Naive thymus-derived CD4-positive, alpha-beta T cell (primary cell): ENCODE results near the gene NTM. TPM values are rescaled to one million over a fixed set of nuclear protein-coding genes. Genes with fewer than 3 reads are reported as not detected.
A peak's percentile ranks its signal among the peaks of the same experiment; 100 is the strongest.

Source experiments
- ATAC-seq: fragments of 150-1000 bp; cut with Tn5 transposase; 2 replicates; pipeline ENCODE4 v1.10.0; 2021; ENCODE audit warnings: mild to moderate bottlenecking, moderate library complexity
- CTCF ChIA-PET: fragments of 350-600 bp; sonication (Branson Sonifier 250); formaldehyde crosslinking; loops from one replicate; lab custom pipeline; 2021; ENCODE audit warnings: antibody characterized with exemption; lab: Charles Lee
- POLR2A ChIA-PET: fragments of 350-600 bp; sonication (Branson Sonifier 250); formaldehyde crosslinking; loops from one replicate; lab custom pipeline; 2021; ENCODE audit warnings: antibody characterized with exemption, inconsistent platforms; lab: Charles Lee
- DNase-seq, 9 donors: peaks; one replicate each; pipeline versions ENCODE4 v3.0.0 to v3.0.0-alpha.2; 2020 to 2022; ENCODE audit warnings: mixed read lengths in 1 of 9
- H3K27ac ChIP-seq: one replicate; pipeline ENCODE4 v1.7.0; 2013; ENCODE audit warnings: mild to moderate bottlenecking, low read depth, low read length, moderate library complexity
- H3K27me3 ChIP-seq, 2 donors: one replicate each; pipeline ENCODE4 v1.7.0; 2013; ENCODE audit warnings: low read length in 2 of 2, mild to moderate bottlenecking in 2 of 2, moderate library complexity in 2 of 2; ENCODE audit not compliant: control insufficient read depth in 2 of 2, insufficient read depth in 2 of 2
- H3K36me3 ChIP-seq, 3 experiments: 1 replicate in 2 of 3; 2 replicates in 1 of 3; pipeline ENCODE4 v1.7.0; 2013; ENCODE audit warnings: low read length in 3 of 3, mild to moderate bottlenecking in 3 of 3, moderate library complexity in 1 of 3; ENCODE audit not compliant: insufficient read depth in 3 of 3, control insufficient read depth in 2 of 3
- H3K4me1 ChIP-seq, 2 donors: one replicate each; pipeline ENCODE4 v1.7.0; 2013; ENCODE audit warnings: low read length in 2 of 2, mild to moderate bottlenecking in 2 of 2, moderate library complexity in 1 of 2; ENCODE audit not compliant: control insufficient read depth in 2 of 2, insufficient read depth in 2 of 2
- H3K4me3 ChIP-seq: 2 replicates; pipeline ENCODE4 v1.7.0; 2013; ENCODE audit warnings: mild to moderate bottlenecking, low read length
- H3K9me3 ChIP-seq, 3 experiments: 1 replicate in 2 of 3; 2 replicates in 1 of 3; pipeline ENCODE4 v1.7.0; 2013; ENCODE audit warnings: low read length in 3 of 3; ENCODE audit not compliant: control insufficient read depth in 2 of 3
- H3K27ac Mint-ChIP-seq, 9 donors: one replicate each; pipeline ENCODE4 v1.8.0; 2020 to 2022; ENCODE audit warnings: mixed read lengths in 9 of 9, mild to moderate bottlenecking in 8 of 9, moderate library complexity in 5 of 9, inconsistent platforms in 2 of 9
- H3K27me3 Mint-ChIP-seq, 5 donors: one replicate each; pipeline ENCODE4 v1.8.0; 2021 to 2022; ENCODE audit warnings: mixed read lengths in 5 of 5, mild to moderate bottlenecking in 1 of 5
- H3K36me3 Mint-ChIP-seq, 5 donors: one replicate each; pipeline ENCODE4 v1.8.0; 2020 to 2022; ENCODE audit warnings: mixed read lengths in 5 of 5, mild to moderate bottlenecking in 3 of 5, inconsistent platforms in 1 of 5
- H3K4me1 Mint-ChIP-seq, 7 donors: one replicate each; pipeline ENCODE4 v1.8.0; 2020 to 2022; ENCODE audit warnings: mixed read lengths in 7 of 7, mild to moderate bottlenecking in 3 of 7, inconsistent platforms in 1 of 7
- H3K4me3 Mint-ChIP-seq, 10 donors: one replicate each; pipeline ENCODE4 v1.8.0; 2020 to 2022; ENCODE audit warnings: mild to moderate bottlenecking in 10 of 10, mixed read lengths in 10 of 10, moderate library complexity in 6 of 10, inconsistent platforms in 2 of 10
- H3K9me3 Mint-ChIP-seq, 11 donors: one replicate each; pipeline ENCODE4 v1.8.0; 2020 to 2022; ENCODE audit warnings: mixed read lengths in 11 of 11, mild to moderate bottlenecking in 4 of 11, inconsistent platforms in 1 of 11, moderate library complexity in 1 of 11
- intact Hi-C, 2 donors: fragments of 100-400 bp; cut with micrococcal nuclease; formaldehyde crosslinking; loops; one replicate each; pipeline ENCODE4 v1.15.1; 2023
- polyA plus RNA-seq, 2 donors: library from polyadenylated mRNA; unstranded; fragments of 300-500 nt; fragmentation: Illumina TruSeq; gene quantifications; one replicate each; pipeline ENCODE4 v1.2.3, GENCODE V29; 2021
- total RNA-seq, 6 experiments: library from RNA in 5 of 6; stranded (reverse) in 5 of 6; gene quantifications; 1 replicate in 5 of 6; 2 replicates in 1 of 6; pipeline ENCODE4 v1.2.3 and lab custom pipeline; 2021 to 2026

NTM gene
- total and polyA plus RNA-seq, 7 experiments from 2014 or later: not detected

- H3K4me3 ChIP-seq: no peak overlapping the region
- no peaks in the 10 kb centered on the region for H3K36me3 Mint-ChIP-seq
- CTCF ChIA-PET: no interaction called here
- peaks cover 0 to 2% (median 0%) of the 10 kb centered on the region in 7 donors for H3K4me1 Mint-ChIP-seq
- no peak overlapping the region for H3K4me3 Mint-ChIP-seq
- intact Hi-C loops: no loop called here
- peaks cover 0 to 18% (median 6%) of the 10 kb centered on the region in 5 donors for H3K27me3 Mint-ChIP-seq
- H3K27ac ChIP-seq: no peak overlapping the region
- no peaks in the 10 kb centered on the region for H3K27me3 ChIP-seq
- no peak for ATAC-seq
- no peak overlapping the region for H3K27ac Mint-ChIP-seq
- H3K9me3 ChIP-seq: no peaks in the 10 kb centered on the region
- POLR2A ChIA-PET: no interaction called here
- DNase-seq: no peak
- no peaks in the 10 kb centered on the region for H3K36me3 ChIP-seq
- H3K9me3 Mint-ChIP-seq: peaks cover 0 to 5% (median 0%) of the 10 kb centered on the region in 11 donors
- no peaks in the 10 kb centered on the region for H3K4me1 ChIP-seq
These were observed 366.9 kb downstream of the NTM start for GRCh38 chr11:131737357-131737756.

DNA sequence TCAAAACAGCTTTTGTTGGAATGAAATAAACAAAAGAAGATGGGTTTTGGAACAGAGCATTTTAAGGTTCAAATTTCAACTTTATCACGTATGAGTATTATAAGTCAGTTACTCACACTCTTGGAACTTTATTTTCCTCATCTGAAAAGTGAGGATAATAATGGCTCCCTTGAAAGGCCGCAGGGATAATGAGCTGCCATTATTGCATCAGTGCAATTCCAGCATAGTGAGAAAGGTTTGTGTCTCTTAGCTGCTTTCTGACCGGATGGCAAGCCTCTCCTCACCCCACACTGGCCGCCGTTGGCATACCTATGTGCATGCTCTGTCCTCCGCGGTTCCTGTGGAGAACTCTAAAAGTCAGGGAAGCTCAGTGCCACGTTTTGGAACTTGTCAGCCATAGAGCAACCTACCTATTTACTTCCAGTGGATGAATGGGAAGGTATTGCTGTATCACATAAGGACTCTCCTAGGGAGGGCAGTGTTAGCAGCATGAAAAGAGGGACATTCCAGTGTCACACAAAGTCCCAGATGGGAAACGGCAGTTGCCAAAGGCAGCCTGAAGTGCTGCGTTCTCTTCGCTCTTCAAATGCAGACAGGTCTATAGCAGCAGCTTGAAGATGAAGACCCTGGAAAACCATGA is 368.9 kb downstream of the NTM start:
- ChIA-PET POLR2A (no interaction called here), CTCF (no interaction called here)
- Mint-ChIP-seq H3K9me3 (peaks cover 0 to 5% (median 0%) of the 10 kb centered on the region in 11 donors), H3K27ac (no peak overlapping the region), H3K4me1 (peaks cover 0 to 2% (median 0%) of the 10 kb centered on the region in 7 donors), H3K36me3 (no peaks in the 10 kb centered on the region), H3K27me3 (peaks cover 0 to 17% (median 6%) of the 10 kb centered on the region in 5 donors), H3K4me3 (no peak overlapping the region)
- no peak for ATAC-seq
- Histone ChIP-seq H3K27me3 (no peaks in the 10 kb centered on the region), H3K4me1 (no peaks in the 10 kb centered on the region), H3K4me3 (no peak overlapping the region), H3K9me3 (no peaks in the 10 kb centered on the region), H3K27ac (no peak overlapping the region), H3K36me3 (no peaks in the 10 kb centered on the region)
- intact Hi-C loops: no loop called here
- no peak for DNase-seq

DNA sequence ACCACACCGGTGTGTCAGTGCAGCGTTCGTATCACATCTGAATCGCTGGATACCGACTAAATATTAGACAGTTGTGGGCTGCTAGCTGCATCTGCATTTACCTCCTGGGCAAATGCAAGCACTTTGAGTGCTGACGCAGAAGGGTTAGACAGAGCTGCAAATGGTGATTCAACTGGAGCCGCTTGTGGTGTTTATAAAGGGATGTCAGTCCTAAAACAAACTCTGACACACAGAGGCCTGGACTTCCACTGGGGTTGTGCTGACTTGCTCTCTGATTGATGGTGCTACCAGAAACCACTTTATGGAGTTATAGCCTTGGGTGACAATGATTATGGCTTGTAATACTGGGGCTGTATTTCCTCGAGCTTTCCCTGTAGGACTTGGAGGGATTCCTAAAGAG is 374.4 kb downstream of the NTM start:
- no peaks in the 10 kb centered on the region for H3K9me3 ChIP-seq
- H3K4me1 ChIP-seq: no peaks in the 10 kb centered on the region
- CTCF ChIA-PET: no interaction called here
- Mint-ChIP-seq H3K36me3 (no peaks in the 10 kb centered on the region), H3K27me3 (peaks cover 0 to 15% (median 11%) of the 10 kb centered on the region in 5 donors), H3K4me1 (peaks cover 0 to 1% (median 0%) of the 10 kb centered on the region in 7 donors), H3K27ac (no peak overlapping the region), H3K9me3 (peaks cover 0 to 3% (median 0%) of the 10 kb centered on the region in 11 donors), H3K4me3 (no peak overlapping the region)
- intact Hi-C loops: loop anchor here (5.0 to 10.0 kb wide), 2 partner anchors 1197 to 1200 kb away; no protein-coding TSS in a partner anchor
- DNase-seq (no peak), ATAC-seq (no peak)
- POLR2A ChIA-PET: no interaction called here
- H3K36me3 ChIP-seq: no peaks in the 10 kb centered on the region
- H3K27me3 ChIP-seq: no peaks in the 10 kb centered on the region
- no peak overlapping the region for H3K27ac ChIP-seq
- no peak overlapping the region for H3K4me3 ChIP-seq

DNA sequence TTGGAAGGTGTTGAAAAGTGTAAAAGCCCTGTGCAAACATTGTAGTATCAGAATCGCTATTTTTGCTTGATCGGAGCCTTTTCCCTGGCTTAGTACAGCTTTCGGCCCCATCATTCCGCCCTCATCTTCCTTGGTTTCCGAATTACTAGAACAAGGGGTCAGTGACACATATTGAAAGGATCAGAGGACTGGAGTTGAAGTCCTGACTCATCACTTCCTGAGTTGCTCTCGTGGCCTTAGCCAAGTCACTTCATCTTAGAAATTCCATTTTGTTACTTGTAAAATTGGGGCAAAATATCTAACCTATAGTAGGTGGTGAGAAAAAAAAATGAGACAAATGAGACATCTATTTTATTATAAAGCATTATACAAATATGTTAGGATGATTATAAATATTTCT is 375.0 kb downstream of the NTM start:
- ChIA-PET CTCF (no interaction called here), POLR2A (no interaction called here)
- DNase-seq: no peak
- no peaks in the 10 kb centered on the region for H3K9me3 ChIP-seq
- H3K27ac ChIP-seq: no peak overlapping the region
- Mint-ChIP-seq H3K9me3 (peaks cover 0 to 3% (median 0%) of the 10 kb centered on the region in 11 donors), H3K27me3 (peaks cover 0 to 16% (median 12%) of the 10 kb centered on the region in 5 donors), H3K36me3 (no peaks in the 10 kb centered on the region), H3K27ac (no peak overlapping the region), H3K4me1 (peaks cover 0 to 1% (median 0%) of the 10 kb centered on the region in 7 donors), H3K4me3 (no peak overlapping the region)
- ATAC-seq: no peak
- intact Hi-C loops: loop anchor here (5.0 to 10.0 kb wide), 2 partner anchors 1197 to 1199 kb away; no protein-coding TSS in a partner anchor
- H3K27me3 ChIP-seq: no peaks in the 10 kb centered on the region
- no peaks in the 10 kb centered on the region for H3K36me3 ChIP-seq
- H3K4me3 ChIP-seq: no peak overlapping the region
- no peaks in the 10 kb centered on the region for H3K4me1 ChIP-seq

DNA sequence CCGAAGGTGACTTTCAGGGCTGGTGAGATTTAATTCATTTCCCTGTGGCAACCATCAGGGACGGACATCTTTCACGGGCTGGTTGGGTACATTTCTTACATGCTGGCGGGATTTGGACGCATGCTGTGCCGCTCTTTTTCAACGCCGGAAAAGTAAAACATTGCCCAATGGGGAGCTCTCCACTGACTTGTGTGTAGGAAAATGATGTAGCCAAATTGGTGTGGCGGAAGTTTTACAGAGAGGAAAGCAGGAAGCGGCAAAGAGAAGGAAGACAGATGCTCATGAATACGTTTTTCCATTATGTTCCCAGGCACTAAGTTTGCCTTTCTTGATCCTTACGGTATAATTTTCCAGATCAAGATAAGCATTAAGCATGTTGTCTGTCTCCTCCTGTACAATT is 375.8 kb downstream of the NTM start:
- Histone ChIP-seq H3K27ac (no peak overlapping the region), H3K9me3 (no peaks in the 10 kb centered on the region), H3K27me3 (no peaks in the 10 kb centered on the region), H3K4me1 (no peaks in the 10 kb centered on the region), H3K36me3 (no peaks in the 10 kb centered on the region), H3K4me3 (no peak overlapping the region)
- DNase-seq (no peak), ATAC-seq (no peak)
- intact Hi-C loops: loop anchor here (5.0 to 10.0 kb wide), 2 partner anchors 1196 to 1199 kb away; no protein-coding TSS in a partner anchor
- ChIA-PET POLR2A (no interaction called here), CTCF (no interaction called here)
- no peak overlapping the region for H3K27ac Mint-ChIP-seq
- H3K9me3 Mint-ChIP-seq: peaks cover 0 to 2% (median 0%) of the 10 kb centered on the region in 11 donors
- H3K4me3 Mint-ChIP-seq: no peak overlapping the region
- peaks cover 0 to 1% (median 0%) of the 10 kb centered on the region in 7 donors for H3K4me1 Mint-ChIP-seq
- H3K36me3 Mint-ChIP-seq: no peaks in the 10 kb centered on the region
- peaks cover 0 to 14% (median 9%) of the 10 kb centered on the region in 5 donors for H3K27me3 Mint-ChIP-seq

GRCh38 chr11:131748151-131749050 is 378.0 kb downstream of the NTM start:
- DNase-seq: peak in 2 of 9 donors; percentile 7 to 28
- Histone ChIP-seq H3K4me3 (no peak overlapping the region), H3K9me3 (no peaks in the 10 kb centered on the region), H3K36me3 (no peaks in the 10 kb centered on the region), H3K4me1 (no peaks in the 10 kb centered on the region), H3K27me3 (no peaks in the 10 kb centered on the region), H3K27ac (no peak overlapping the region)
- Mint-ChIP-seq H3K36me3 (no peaks in the 10 kb centered on the region), H3K27ac (no peak overlapping the region), H3K4me3 (no peak overlapping the region), H3K9me3 (peaks cover 0 to 9% (median 4%) of the 10 kb centered on the region in 11 donors), H3K4me1 (peaks cover 0 to 1% (median 0%) of the 10 kb centered on the region in 7 donors), H3K27me3 (peaks cover 0 to 14% (median 9%) of the 10 kb centered on the region in 5 donors)
- ChIA-PET POLR2A (no interaction called here), CTCF (no interaction called here)
- ATAC-seq: peak; percentile 58
- intact Hi-C loops: loop anchor here (1.0 to 10.0 kb wide), 3 partner anchors 280 to 1196 kb away; no protein-coding TSS in a partner anchor
